Fibroblast of pulmonary artery (primary cell): ENCODE results near the gene ARRDC3.
A peak's percentile ranks its signal among the peaks of the same experiment; 100 is the strongest.
"Not testable (repeated sequence)": the region's sequence is repeated elsewhere in the genome, so short reads cannot be mapped to it uniquely, and the experiment has no call there.

Source experiments
- DNase-seq: peaks from one replicate; pipeline ENCODE4 v3.0.0-alpha.2; 2010; ENCODE audit warnings: low read depth
- H3K4me3 ChIP-seq: replicated peaks from 2 replicates; pipeline ENCODE4 v1.5.1; 2011; ENCODE audit warnings: low read depth, mild to moderate bottlenecking, control low read depth, low read length, moderate library complexity
- TF ChIP-seq, protein P1 (sequence below): IDR thresholded peaks from 2 replicates; pipeline ENCODE4 v1.5.1; 2011; ENCODE audit warnings: mild to moderate bottlenecking, control low read depth, low read length, inconsistent platforms; ENCODE audit errors: missing control alignments

Gene ARRDC3

DNA sequence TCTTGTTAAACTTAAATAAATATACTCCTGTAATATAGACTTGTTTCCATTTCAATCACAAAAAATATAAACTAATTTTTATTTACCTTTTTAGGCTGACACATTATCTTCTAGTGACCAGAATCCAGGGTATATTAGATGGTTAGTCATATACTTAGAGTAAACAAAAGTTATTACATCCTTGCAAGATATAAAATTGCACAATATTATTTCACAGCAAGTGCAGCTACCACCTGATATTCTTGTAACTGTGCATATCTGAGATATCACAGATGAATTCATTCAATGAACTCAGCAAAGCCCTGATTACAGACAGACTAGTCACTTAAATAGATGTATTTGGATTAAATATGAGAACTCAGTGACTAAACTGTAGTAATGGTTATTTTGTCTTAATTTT lies 25.6 kb upstream of the ARRDC3 start:
- peak; percentile 3 for DNase-seq
- TF ChIP-seq, protein P1, sequence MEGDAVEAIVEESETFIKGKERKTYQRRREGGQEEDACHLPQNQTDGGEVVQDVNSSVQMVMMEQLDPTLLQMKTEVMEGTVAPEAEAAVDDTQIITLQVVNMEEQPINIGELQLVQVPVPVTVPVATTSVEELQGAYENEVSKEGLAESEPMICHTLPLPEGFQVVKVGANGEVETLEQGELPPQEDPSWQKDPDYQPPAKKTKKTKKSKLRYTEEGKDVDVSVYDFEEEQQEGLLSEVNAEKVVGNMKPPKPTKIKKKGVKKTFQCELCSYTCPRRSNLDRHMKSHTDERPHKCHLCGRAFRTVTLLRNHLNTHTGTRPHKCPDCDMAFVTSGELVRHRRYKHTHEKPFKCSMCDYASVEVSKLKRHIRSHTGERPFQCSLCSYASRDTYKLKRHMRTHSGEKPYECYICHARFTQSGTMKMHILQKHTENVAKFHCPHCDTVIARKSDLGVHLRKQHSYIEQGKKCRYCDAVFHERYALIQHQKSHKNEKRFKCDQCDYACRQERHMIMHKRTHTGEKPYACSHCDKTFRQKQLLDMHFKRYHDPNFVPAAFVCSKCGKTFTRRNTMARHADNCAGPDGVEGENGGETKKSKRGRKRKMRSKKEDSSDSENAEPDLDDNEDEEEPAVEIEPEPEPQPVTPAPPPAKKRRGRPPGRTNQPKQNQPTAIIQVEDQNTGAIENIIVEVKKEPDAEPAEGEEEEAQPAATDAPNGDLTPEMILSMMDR = no peak
- no peak overlapping the region for H3K4me3 ChIP-seq

DNA sequence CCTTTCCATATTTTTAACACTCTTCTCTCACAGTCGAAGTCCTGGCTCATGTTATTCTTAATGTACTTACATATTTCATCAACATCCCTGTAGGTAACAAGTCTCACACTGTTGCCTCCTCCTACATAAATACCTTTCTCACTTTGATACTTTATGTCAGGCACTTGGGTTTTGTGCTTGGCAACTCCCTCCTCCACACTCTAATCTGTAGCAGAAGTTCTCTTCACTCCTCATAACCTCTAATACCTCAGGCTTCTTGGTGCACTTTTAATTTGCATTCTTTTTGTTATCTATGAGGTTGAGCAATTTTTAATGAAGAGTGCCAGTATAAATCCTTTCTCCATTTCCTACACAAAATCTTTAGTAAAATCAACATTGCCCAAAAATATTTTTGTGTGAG lies 24.1 kb upstream of the ARRDC3 start:
- H3K4me3 ChIP-seq = no peak overlapping the region
- DNase-seq = no peak
- TF ChIP-seq, protein P1 = no peak

DNA sequence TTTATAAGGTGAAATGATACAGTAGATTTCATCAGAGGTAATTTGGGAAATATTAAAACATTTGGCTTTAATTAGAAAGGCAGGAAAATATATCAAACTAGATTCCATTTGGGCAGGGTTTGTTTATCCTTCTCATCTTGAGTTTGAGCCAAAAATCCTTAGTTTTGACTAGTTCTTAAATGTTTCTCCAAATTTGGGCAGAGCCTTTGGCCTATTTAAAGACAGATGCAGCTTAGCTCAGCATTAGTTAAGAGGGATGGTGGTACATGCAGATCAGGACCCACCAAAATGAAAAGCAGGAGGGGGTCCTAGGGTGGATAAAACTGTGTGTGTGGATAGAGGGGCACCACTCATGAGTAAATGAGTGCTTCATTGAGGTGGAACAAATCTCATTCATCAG lies 20.3 kb upstream of the ARRDC3 start:
- peak; percentile 6 for DNase-seq
- no peak overlapping the region for H3K4me3 ChIP-seq
- TF ChIP-seq, protein P1 = no peak

DNA sequence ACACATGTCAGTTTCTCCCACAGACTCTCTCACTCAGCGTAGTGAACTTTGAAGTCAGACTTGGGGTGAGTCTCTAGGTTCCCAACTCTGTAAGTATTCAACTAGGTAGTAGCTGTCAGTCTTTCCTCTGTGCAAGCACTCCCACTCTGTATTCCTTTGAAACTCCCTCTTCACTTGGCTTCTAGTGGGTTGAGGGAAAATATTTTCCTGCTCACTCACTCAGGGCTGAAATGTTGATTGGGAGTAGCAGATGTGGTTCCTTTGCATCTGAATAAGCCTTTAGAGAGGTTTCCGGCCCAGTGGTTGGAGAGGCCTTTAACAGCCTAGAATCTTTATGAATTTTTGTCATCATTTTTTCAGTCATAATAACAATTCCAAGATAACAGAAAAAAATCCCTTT lies 18.1 kb upstream of the ARRDC3 start:
- peak; percentile 9 for DNase-seq
- no peak overlapping the region for H3K4me3 ChIP-seq
- TF ChIP-seq, protein P1 = no peak

DNA sequence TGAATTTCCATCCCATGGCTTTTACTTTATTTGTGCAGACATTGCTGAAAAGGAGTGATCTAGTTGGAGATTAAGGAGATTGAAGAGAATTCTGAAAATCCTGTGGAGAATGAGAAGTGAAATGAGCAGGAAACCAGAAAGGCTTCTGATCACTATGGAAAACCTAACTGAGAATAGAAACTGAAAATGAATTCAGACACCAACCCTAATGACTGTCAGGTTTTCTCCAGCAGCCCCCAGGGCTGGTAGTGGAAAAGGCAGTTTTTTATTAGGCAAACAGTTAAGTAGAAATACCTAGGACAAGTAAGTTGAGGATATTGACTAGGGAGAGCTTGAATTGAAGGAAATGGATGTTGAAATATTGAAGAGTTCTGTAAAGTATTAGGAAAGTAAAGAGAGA lies 14.7 kb upstream of the ARRDC3 start:
- TF ChIP-seq, protein P1 = no peak
- H3K4me3 ChIP-seq = no peak overlapping the region
- DNase-seq = no peak

DNA sequence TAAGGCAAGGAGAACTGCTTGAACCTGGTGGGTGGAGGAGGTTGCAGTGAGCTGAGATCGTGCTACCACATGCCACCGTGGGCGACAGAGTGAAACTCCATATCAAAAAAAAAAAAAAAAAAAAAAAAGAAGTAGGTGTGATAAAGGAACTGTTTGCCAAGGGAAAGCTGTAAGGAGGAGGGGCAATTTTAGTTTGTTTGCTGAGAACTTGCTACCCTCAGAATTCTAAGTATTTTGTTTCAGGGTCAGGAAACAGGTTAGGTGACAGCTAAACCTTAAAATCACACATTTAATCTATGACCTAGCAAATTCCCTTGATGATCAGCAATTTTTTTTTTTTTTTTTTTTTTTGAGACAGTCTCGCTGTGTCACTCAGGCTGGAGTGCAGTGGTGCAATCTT lies 7.2 kb upstream of the ARRDC3 start:
- no peak for DNase-seq
- TF ChIP-seq, protein P1 = no peak
- H3K4me3 ChIP-seq = no peak overlapping the region

DNA sequence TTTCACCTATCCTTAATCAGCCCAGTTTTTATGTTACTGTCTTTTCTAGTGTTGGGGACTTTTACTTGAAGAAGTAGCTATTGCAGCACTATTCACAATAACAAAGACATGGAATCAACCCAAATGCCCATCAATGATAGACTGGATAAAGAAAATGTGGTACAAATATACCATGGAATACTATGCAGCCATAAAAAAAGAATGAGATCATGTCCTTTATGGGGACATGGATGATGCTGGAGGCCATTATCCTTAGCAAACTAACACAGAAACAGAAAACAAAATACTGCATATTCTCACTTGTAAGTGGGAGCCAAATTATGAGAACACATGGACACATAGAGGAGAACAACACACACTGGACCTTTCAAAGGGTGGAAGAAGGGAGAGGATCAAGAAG lies 6.4 kb upstream of the ARRDC3 start:
- DNase-seq = not testable (repeated sequence)

DNA sequence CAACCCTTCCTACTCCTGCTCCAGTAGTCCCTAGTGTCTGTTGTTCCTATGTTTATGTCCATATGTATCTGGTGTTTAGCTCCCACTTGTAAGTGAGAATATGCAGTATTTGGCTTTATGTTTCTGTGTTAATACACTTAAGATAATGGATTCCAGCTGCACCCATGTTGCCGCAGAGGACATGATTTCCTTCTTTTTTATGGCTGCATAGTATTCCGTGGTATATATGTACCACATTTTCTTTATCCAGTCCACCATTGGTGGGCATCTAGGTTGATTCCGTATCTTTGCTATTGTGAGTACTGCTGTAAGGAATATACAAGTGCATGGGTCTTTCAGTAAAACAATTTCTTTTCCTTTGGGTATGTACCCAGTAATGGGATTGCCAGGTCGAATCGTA lies 5.2 kb upstream of the ARRDC3 start:
- no peak overlapping the region for H3K4me3 ChIP-seq
- no peak for DNase-seq
- TF ChIP-seq, protein P1 = no peak

More for the DNA sequence above, 6.4 kb upstream of the ARRDC3 start:
- not testable (repeated sequence) for H3K4me3 ChIP-seq
